ENCODE measurements around the gene ACER3. TPM values are rescaled to one million over a fixed set of nuclear protein-coding genes. Genes with fewer than 3 reads are reported as not detected.
A peak's percentile ranks its signal among the peaks of the same experiment; 100 is the strongest.

ACER3 gene
- polyA plus RNA-seq, 3 donors, result 22.9 to 45.4 (median 23.6) TPM

GRCh38 chr11:76841923-76842452, 18.7 kb upstream of the ACER3 start:
- no peaks in the 10 kb centered on the region for H3K36me3 ChIP-seq (replicated peaks in 1 of 2; ENCODE audit: control insufficient read depth in 1 of 2, insufficient read depth in 2 of 2, low read length in 2 of 2)

GRCh38 chr11:76843907-76844306, 16.8 kb upstream of the ACER3 start:
- no peak overlapping the region for H3K4me2 ChIP-seq (replicated peaks; ENCODE audit: extremely low read depth, low read length, poor library complexity, severe bottlenecking)
- H3K27ac ChIP-seq (ENCODE audit: low read depth in 1 of 2, low read length in 2 of 2), result no peak overlapping the region
- no peaks in the 10 kb centered on the region for H3K79me2 ChIP-seq (ENCODE audit: insufficient read depth, low read length)
- no peak for TF ChIP-seq CTCF (IDR thresholded peaks at IDR 0.05)
- H3K9me3 ChIP-seq (replicated peaks in 1 of 2; ENCODE audit: control insufficient read depth in 1 of 2, insufficient read depth in 1 of 2, low read length in 2 of 2), result no peaks in the 10 kb centered on the region
- peaks cover 25 to 39% of the 10 kb centered on the region in 2 donors for H3K4me1 ChIP-seq (ENCODE audit: control insufficient read depth in 1 of 2, insufficient read depth in 2 of 2, low read length in 2 of 2)
- no CpG with 5 or more reads among the region's 3 CpGs for WGBS (ENCODE audit: insufficient coverage)
- H3K4me3 ChIP-seq (replicated peaks in 1 of 3; ENCODE audit: low read depth in 2 of 3, low read length in 3 of 3), result no peak overlapping the region
- Mint-ChIP-seq H3K4me1 (peaks cover 43% of the 10 kb centered on the region), H3K4me3 (no peak overlapping the region), H3K27ac (no peak overlapping the region), H3K36me3 (no peaks in the 10 kb centered on the region), H3K27me3 (ENCODE audit: low read depth in 3 of 3) (peaks cover 4 to 7% (median 4%) of the 10 kb centered on the region in 3 donors), H3K9me3 (peaks cover 0 to 2% (median 0%) of the 10 kb centered on the region in 7 donors)
- DNase-seq, result no peak
- no peaks in the 10 kb centered on the region for H3K36me3 ChIP-seq (replicated peaks in 1 of 2; ENCODE audit: control insufficient read depth in 1 of 2, insufficient read depth in 2 of 2, low read length in 2 of 2)
- H2AFZ ChIP-seq (ENCODE audit: insufficient read depth, low read depth, low read length, poor library complexity, severe bottlenecking), result no peak overlapping the region
- intact Hi-C loops (cut with micrococcal nuclease), result no loop called here
- H4K20me1 ChIP-seq (ENCODE audit: insufficient read depth, low read length), result no peaks in the 10 kb centered on the region
- no peaks in the 10 kb centered on the region for H3K27me3 ChIP-seq (ENCODE audit: control insufficient read depth in 2 of 2, insufficient read depth in 2 of 2, low read length in 2 of 2)
- no peak overlapping the region for H3K9ac ChIP-seq (ENCODE audit: insufficient read depth, low read length, poor library complexity, severe bottlenecking)

More at GRCh38 chr11:76841923-76842452, 18.7 kb upstream of the ACER3 start:
- Histone ChIP-seq H3K27ac (ENCODE audit: low read depth in 1 of 2, low read length in 2 of 2) (no peak overlapping the region), H3K9me3 (replicated peaks in 1 of 2; ENCODE audit: control insufficient read depth in 1 of 2, insufficient read depth in 1 of 2, low read length in 2 of 2) (no peaks in the 10 kb centered on the region), H3K9ac (ENCODE audit: insufficient read depth, low read length, poor library complexity, severe bottlenecking) (no peak overlapping the region), H2AFZ (ENCODE audit: insufficient read depth, low read depth, low read length, poor library complexity, severe bottlenecking) (no peak overlapping the region), H3K27me3 (ENCODE audit: control insufficient read depth in 2 of 2, insufficient read depth in 2 of 2, low read length in 2 of 2) (no peaks in the 10 kb centered on the region), H3K79me2 (ENCODE audit: insufficient read depth, low read length) (no peaks in the 10 kb centered on the region), H3K4me1 (ENCODE audit: control insufficient read depth in 1 of 2, insufficient read depth in 2 of 2, low read length in 2 of 2) (peaks cover 18 to 30% of the 10 kb centered on the region in 2 donors), H3K4me3 (replicated peaks in 1 of 3; ENCODE audit: low read depth in 2 of 3, low read length in 3 of 3) (no peak overlapping the region), H3K4me2 (replicated peaks; ENCODE audit: extremely low read depth, low read length, poor library complexity, severe bottlenecking) (no peak overlapping the region), H4K20me1 (ENCODE audit: insufficient read depth, low read length) (no peaks in the 10 kb centered on the region)
- H3K27me3 Mint-ChIP-seq (ENCODE audit: low read depth in 3 of 3), result peaks cover 5 to 8% (median 7%) of the 10 kb centered on the region in 3 donors
- peaks cover 0 to 2% (median 0%) of the 10 kb centered on the region in 7 donors for H3K9me3 Mint-ChIP-seq
- no peak for DNase-seq
- no peaks in the 10 kb centered on the region for H3K36me3 Mint-ChIP-seq
- WGBS (ENCODE audit: insufficient coverage), result 100% methylated on average over 3 of the region's 4 CpGs
- peaks cover 37% of the 10 kb centered on the region for H3K4me1 Mint-ChIP-seq
- intact Hi-C loops (cut with micrococcal nuclease), result no loop called here
- no peak overlapping the region for H3K27ac Mint-ChIP-seq
- peak overlapping the region in 1 of 2 donors; percentile 1 for H3K4me3 Mint-ChIP-seq
- no peak for TF ChIP-seq CTCF (IDR thresholded peaks at IDR 0.05)

Data from CD14-positive monocyte (primary cell).